ENCODE measurements around the gene PTCSC3.
"Not testable (repeated sequence)": the region's sequence is repeated elsewhere in the genome, so short reads cannot be mapped to it uniquely, and the experiment has no call there.

The PTCSC3 gene

GRCh38 chr14:36171607-36172006 is 4.9 kb downstream of the PTCSC3 start:
- no peak for DNase-seq

- no peak for DNase-seq
Observed at GRCh38 chr14:36167431-36167830, 9.1 kb downstream of the PTCSC3 start.

GRCh38 chr14:36163451-36163850 is 13.1 kb downstream of the PTCSC3 start:
- DNase-seq = no peak

GRCh38 chr14:36162267-36162666 is 14.3 kb downstream of the PTCSC3 start:
- no peak for DNase-seq

GRCh38 chr14:36161776-36162175 is 14.7 kb downstream of the PTCSC3 start:
- DNase-seq = no peak

- DNase-seq = no peak
Observed at GRCh38 chr14:36151335-36151734, 25.2 kb downstream of the PTCSC3 start.

GRCh38 chr14:36134038-36134437 is 42.5 kb downstream of the PTCSC3 start:
- DNase-seq = no peak

GRCh38 chr14:36132826-36133225 is 43.7 kb downstream of the PTCSC3 start:
- DNase-seq = no peak

GRCh38 chr14:36130186-36130585 is 46.3 kb downstream of the PTCSC3 start:
- DNase-seq = no peak

- no peak for DNase-seq
Observed at GRCh38 chr14:36129181-36129580, 47.3 kb downstream of the PTCSC3 start.

- no peak for DNase-seq
Observed at GRCh38 chr14:36113341-36113740, 63.2 kb downstream of the PTCSC3 start.

GRCh38 chr14:36111822-36112583 is 64.5 kb downstream of the PTCSC3 start:
- DNase-seq = no peak

- no peak for DNase-seq
Observed at GRCh38 chr14:36105401-36105800, 71.1 kb downstream of the PTCSC3 start.

- not testable (repeated sequence) for DNase-seq
Observed at GRCh38 chr14:36104258-36104657, 72.3 kb downstream of the PTCSC3 start.

GRCh38 chr14:36099619-36100018 is 76.9 kb downstream of the PTCSC3 start:
- DNase-seq = no peak

- DNase-seq = no peak
Observed at GRCh38 chr14:36097356-36097755, 79.2 kb downstream of the PTCSC3 start.

- DNase-seq = no peak
Observed at GRCh38 chr14:36096090-36096489, 80.4 kb downstream of the PTCSC3 start.

- DNase-seq = no peak
Observed at GRCh38 chr14:36094963-36095362, 81.6 kb downstream of the PTCSC3 start.

GRCh38 chr14:36091096-36091495 is 85.4 kb downstream of the PTCSC3 start:
- DNase-seq = no peak

GRCh38 chr14:36087411-36087810 is 89.1 kb downstream of the PTCSC3 start:
- DNase-seq = no peak

- no peak for DNase-seq
Observed at GRCh38 chr14:36086629-36087395, 89.7 kb downstream of the PTCSC3 start.

GRCh38 chr14:36085861-36086260 is 90.7 kb downstream of the PTCSC3 start:
- DNase-seq = no peak

Data from femur (tissue), 1 donor.